MM.1S (cell line): ENCODE measurements around the gene HBS1L.

Experiments
- CTCF ChIP-seq: fragments of 300-600 bp; sonication (generic); IDR thresholded peaks from 2 replicates; pipeline ENCODE4 v1.5.1; 2016; ENCODE audit warnings: antibody characterized with exemption, low read length, mixed read lengths
- EZH2 ChIP-seq: fragments of 300-600 bp; sonication (generic); optimal IDR thresholded peaks from 2 replicates; pipeline ENCODE3; 2017; ENCODE audit warnings: low read depth, mild to moderate bottlenecking, antibody characterized with exemption, low read length, mixed read lengths
- EZH2phosphoT487 ChIP-seq: fragments of 300-600 bp; sonication (generic); IDR thresholded peaks from 2 replicates; pipeline ENCODE4 v1.6.1; 2018; ENCODE audit warnings: antibody characterized with exemption, low read length

- TF ChIP-seq CTCF = no peak
- TF ChIP-seq EZH2phosphoT487 = no peak
- no peak for TF ChIP-seq EZH2
Measured at GRCh38 chr6:135021310-135022049, 33.1 kb downstream of the HBS1L start.
